ENCODE data around the gene CCAR1. TPM values are rescaled to one million over a fixed set of nuclear protein-coding genes. Genes with fewer than 3 reads are reported as not detected.
A peak's percentile ranks its signal among the peaks of the same experiment; 100 is the strongest.
"Not testable (repeated sequence)": the region's sequence is repeated elsewhere in the genome, so short reads cannot be mapped to it uniquely, and the experiment has no call there.

The CCAR1 gene
- total RNA-seq, 1 donor from 2014 or later: 67.0 TPM

DNA sequence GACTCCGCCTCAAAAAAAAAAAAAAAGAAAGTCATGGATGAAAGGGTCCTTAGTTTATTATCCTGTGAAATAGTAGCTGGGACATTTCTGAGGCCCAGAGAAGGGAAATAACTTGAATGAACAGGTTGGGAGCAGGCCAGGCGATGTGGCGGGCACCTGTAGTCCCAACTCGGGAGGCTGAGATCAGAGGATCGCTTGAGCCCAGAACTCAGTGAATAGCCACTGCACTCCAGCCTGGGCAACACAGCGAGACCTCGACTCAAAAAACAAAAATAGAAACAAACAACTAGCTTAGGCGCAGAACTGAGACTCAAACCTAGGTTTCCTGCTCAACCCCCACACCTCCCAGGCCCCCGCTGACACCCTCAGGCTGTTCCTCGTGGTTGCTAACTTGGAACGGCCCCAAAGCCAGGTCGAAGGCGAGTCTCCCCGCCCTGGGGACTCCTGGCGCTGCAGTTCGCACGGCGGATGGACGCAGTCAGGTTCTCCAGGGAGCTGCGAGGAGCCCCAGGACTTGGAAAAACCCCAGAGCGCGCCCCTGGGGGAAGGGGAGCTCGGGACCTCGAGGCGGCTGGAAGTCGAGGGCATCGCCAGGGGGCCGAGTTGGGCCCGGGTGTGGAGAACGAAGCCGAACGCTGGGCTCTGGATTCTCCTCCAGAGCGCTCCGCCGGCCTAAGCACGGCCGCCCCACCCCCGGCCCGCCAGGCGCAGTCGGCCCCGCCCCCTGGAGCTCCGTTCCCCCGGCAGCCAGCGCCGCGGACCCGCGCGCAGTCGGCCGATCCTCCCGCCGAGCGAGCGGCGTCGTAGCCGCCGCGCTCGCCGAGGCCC lies 105.9 kb downstream of the CCAR1 start, which contains the start of gene STOX1:
TSS of gene STOX1 (plus strand) at position 768 of the 828 bp plus-strand sequence. CDS start 93 bp downstream, outside the sequence.
- intact Hi-C loops (cut with DNase I): no loop called here
- Histone ChIP-seq H3K27me3 (no peaks in the 10 kb centered on the region), H3K27ac (no peak within 1 kb of the TSS), H3K4me1 (peaks cover 7% of the 10 kb centered on the region), H3K4me3 (peak within 1 kb of the TSS; percentile 55 to 57), H3K9me3 (no peaks in the 10 kb centered on the region), H3K36me3 (no peaks in the 10 kb centered on the region)
- no peak for TF ChIP-seq POLR2AphosphoS5 (IDR thresholded peaks at IDR 0.05; ENCODE audit: insufficient read depth in 1 of 2, low read depth in 1 of 2)
- TF ChIP-seq POLR2A (IDR thresholded peaks at IDR 0.05): no peak
- TF ChIP-seq, protein P1, sequence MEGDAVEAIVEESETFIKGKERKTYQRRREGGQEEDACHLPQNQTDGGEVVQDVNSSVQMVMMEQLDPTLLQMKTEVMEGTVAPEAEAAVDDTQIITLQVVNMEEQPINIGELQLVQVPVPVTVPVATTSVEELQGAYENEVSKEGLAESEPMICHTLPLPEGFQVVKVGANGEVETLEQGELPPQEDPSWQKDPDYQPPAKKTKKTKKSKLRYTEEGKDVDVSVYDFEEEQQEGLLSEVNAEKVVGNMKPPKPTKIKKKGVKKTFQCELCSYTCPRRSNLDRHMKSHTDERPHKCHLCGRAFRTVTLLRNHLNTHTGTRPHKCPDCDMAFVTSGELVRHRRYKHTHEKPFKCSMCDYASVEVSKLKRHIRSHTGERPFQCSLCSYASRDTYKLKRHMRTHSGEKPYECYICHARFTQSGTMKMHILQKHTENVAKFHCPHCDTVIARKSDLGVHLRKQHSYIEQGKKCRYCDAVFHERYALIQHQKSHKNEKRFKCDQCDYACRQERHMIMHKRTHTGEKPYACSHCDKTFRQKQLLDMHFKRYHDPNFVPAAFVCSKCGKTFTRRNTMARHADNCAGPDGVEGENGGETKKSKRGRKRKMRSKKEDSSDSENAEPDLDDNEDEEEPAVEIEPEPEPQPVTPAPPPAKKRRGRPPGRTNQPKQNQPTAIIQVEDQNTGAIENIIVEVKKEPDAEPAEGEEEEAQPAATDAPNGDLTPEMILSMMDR (IDR thresholded peaks at IDR 0.05): no peak
- no peak for DNase-seq (ENCODE audit: extremely low spot score in 2 of 2)

DNA sequence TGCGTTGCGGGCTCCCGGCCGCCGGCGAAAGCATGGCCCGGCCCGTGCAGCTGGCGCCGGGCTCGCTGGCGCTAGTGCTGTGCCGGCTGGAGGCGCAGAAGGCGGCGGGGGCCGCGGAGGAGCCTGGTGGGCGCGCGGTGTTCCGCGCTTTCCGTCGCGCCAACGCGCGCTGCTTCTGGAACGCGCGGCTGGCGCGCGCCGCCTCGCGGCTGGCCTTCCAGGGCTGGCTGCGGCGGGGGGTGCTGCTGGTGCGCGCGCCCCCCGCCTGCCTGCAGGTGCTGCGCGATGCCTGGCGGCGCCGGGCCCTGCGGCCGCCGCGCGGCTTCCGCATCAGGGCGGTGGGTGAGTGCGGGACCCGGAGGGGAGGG lies 106.5 kb downstream of the CCAR1 start:
- H3K27ac ChIP-seq; H3K4me1 ChIP-seq; H3K9me3 ChIP-seq; intact Hi-C loops (cut with DNase I); H3K36me3 ChIP-seq; H3K27me3 ChIP-seq; DNase-seq (ENCODE audit: extremely low spot score in 2 of 2): not testable (repeated sequence)
- peak overlapping the region; percentile 55 to 57 for H3K4me3 ChIP-seq

DNA sequence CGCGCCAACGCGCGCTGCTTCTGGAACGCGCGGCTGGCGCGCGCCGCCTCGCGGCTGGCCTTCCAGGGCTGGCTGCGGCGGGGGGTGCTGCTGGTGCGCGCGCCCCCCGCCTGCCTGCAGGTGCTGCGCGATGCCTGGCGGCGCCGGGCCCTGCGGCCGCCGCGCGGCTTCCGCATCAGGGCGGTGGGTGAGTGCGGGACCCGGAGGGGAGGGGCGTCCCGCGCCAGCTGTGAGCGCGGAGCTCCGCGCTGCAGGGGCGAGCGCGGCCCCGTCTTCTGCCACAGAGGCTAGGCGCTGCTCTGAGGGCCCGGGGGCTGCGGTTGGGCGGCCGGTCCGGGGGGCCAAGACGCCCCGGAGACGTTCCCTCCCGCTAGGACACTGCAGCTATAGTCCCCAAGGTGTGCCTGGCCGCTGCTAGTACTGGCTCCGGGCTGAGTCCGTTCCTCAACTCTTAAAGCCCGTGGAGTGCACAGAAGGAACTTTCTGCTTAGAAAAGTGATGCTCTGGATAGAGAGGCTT lies 107.1 kb downstream of the CCAR1 start:
- H3K4me1 ChIP-seq; H3K36me3 ChIP-seq; H3K27me3 ChIP-seq; DNase-seq (ENCODE audit: extremely low spot score in 2 of 2); H3K27ac ChIP-seq; H3K9me3 ChIP-seq; intact Hi-C loops (cut with DNase I): not testable (repeated sequence)
- peak overlapping the region; percentile 37 to 51 for H3K4me3 ChIP-seq

DNA sequence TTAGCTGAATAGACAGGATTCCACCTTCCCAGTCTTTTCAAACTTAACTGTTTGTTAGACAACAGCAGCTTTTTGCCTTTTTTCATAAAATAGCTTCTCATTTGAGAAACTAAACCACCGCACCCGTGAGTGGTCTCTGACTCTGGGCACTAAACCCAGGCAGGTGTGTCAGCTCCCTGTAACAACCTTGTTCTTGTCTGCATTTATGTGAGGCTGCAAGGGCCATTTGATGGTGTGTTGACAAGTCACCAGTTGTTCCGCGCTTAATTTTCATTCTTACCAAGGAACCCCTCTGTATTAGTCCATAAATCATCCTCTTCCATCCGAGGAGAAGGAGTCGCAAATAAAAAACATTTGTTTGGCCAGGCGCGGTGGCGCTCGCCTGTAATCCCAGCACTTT lies 107.8 kb downstream of the CCAR1 start:
- DNase-seq (ENCODE audit: extremely low spot score in 2 of 2): no peak
- H3K36me3 ChIP-seq: no peaks in the 10 kb centered on the region
- TF ChIP-seq POLR2A (IDR thresholded peaks at IDR 0.05): no peak
- no peak for TF ChIP-seq POLR2AphosphoS5 (IDR thresholded peaks at IDR 0.05; ENCODE audit: insufficient read depth in 1 of 2, low read depth in 1 of 2)
- TF ChIP-seq, protein P1 (IDR thresholded peaks at IDR 0.05): no peak
- no peak overlapping the region for H3K4me3 ChIP-seq
- no peaks in the 10 kb centered on the region for H3K27me3 ChIP-seq
- intact Hi-C loops (cut with DNase I): no loop called here
- no peaks in the 10 kb centered on the region for H3K9me3 ChIP-seq
- H3K27ac ChIP-seq: no peak overlapping the region
- peaks cover 7% of the 10 kb centered on the region for H3K4me1 ChIP-seq

DNA sequence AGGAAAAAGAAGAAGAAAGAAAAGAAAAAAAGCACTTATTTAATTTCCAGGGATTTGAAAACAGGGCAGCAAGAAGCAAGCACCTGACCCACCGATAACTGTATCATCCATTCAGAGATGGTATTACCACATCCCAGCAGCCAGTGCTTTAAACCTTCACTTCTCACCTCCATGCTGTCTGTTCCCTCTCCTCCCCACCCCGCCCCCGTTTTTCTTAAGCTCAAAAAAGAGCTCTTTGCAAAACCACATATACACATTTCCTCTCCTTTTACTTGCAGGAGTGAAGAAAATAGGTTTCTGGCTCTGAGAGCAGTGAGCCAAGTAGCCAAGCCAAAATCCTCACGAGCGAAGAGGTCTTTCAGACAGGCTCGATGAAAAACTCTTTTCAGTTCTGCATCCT lies 108.5 kb downstream of the CCAR1 start:
- peaks cover 7% of the 10 kb centered on the region for H3K4me1 ChIP-seq
- H3K4me3 ChIP-seq: no peak overlapping the region
- no peaks in the 10 kb centered on the region for H3K36me3 ChIP-seq
- intact Hi-C loops (cut with DNase I): no loop called here
- H3K9me3 ChIP-seq: no peaks in the 10 kb centered on the region
- H3K27me3 ChIP-seq: no peaks in the 10 kb centered on the region
- TF ChIP-seq POLR2AphosphoS5 (IDR thresholded peaks at IDR 0.05; ENCODE audit: insufficient read depth in 1 of 2, low read depth in 1 of 2): no peak
- TF ChIP-seq, protein P1 (IDR thresholded peaks at IDR 0.05): no peak
- TF ChIP-seq POLR2A (IDR thresholded peaks at IDR 0.05): no peak
- no peak for DNase-seq (ENCODE audit: extremely low spot score in 2 of 2)
- no peak overlapping the region for H3K27ac ChIP-seq

DNA sequence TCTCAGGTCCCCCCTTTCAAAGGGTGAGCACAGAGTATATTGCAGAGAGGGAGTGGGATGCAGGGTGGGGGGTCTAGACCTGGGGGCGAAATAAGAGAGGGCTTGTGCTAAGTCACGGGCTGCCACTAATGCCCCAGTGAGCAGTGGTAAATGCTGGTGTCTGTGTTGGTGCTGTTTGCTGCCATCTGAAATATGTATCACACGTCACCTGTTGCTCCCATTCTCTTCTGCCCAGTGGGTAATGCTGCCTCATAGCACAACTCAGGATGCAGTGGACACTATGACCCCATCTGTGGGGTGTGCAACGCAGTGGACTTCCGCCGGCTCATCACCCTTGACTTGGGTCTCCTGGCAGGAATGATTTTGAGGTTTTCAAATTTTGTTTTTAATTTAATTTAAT lies 108.9 kb downstream of the CCAR1 start:
- intact Hi-C loops (cut with DNase I): no loop called here
- no peak for DNase-seq (ENCODE audit: extremely low spot score in 2 of 2)
- peaks cover 7% of the 10 kb centered on the region for H3K4me1 ChIP-seq
- H3K36me3 ChIP-seq: no peaks in the 10 kb centered on the region
- H3K27me3 ChIP-seq: no peaks in the 10 kb centered on the region
- H3K9me3 ChIP-seq: no peaks in the 10 kb centered on the region
- TF ChIP-seq POLR2A (IDR thresholded peaks at IDR 0.05): no peak
- TF ChIP-seq, protein P1 (IDR thresholded peaks at IDR 0.05): no peak
- no peak for TF ChIP-seq POLR2AphosphoS5 (IDR thresholded peaks at IDR 0.05; ENCODE audit: insufficient read depth in 1 of 2, low read depth in 1 of 2)
- no peak overlapping the region for H3K27ac ChIP-seq
- H3K4me3 ChIP-seq: no peak overlapping the region

All from vagina (tissue), 2 donors.